ENCODE results near the gene MAP3K10. TPM values are rescaled to one million over a fixed set of nuclear protein-coding genes. Genes with fewer than 3 reads are reported as not detected.

The MAP3K10 gene
- total RNA-seq, 4 donors from 2014 or later = 10.8 to 19.5 (median 11.9) TPM

- no peaks in the 10 kb centered on the region for H3K9me3 ChIP-seq
- H3K27me3 ChIP-seq = peaks cover 7% of the 10 kb centered on the region
- no peak overlapping the region for H3K4me3 ChIP-seq
- 57% methylated on average over 8 of the region's 12 CpGs; no CpG with 5 or more reads in 1 of the 2 donors for WGBS, 2 donors (ENCODE audit: low coverage in 1 of 2)
- TF ChIP-seq POLR2A (IDR thresholded peaks at IDR 0.05) (no peak), POLR2AphosphoS5 (IDR thresholded peaks at IDR 0.05) (no peak), CTCF (IDR thresholded peaks at IDR 0.05) (no peak), EP300 (IDR thresholded peaks at IDR 0.05; ENCODE audit: low read depth) (no peak)
- intact Hi-C loops (cut with DNase I; ENCODE audit: low total_unique reads) = no loop called here
- in situ Hi-C loops (cut with MboI; ENCODE audit: low pct_ligation_motif_present in 1 of 4, low pct_unique_long_range_greater_than_20kb in 1 of 4, low sequenced_read_pairs in 3 of 4) = no loop called here
- H3K4me1 ChIP-seq = peaks cover 0 to 8% (median 5%) of the 10 kb centered on the region in 4 donors
- H3K27ac ChIP-seq = no peak overlapping the region
- DNase-seq = no peak
- H3K36me3 ChIP-seq = peaks cover 0 to 28% (median 9%) of the 10 kb centered on the region in 4 donors
Observed at GRCh38 chr19:40232479-40232878, 41.3 kb downstream of the MAP3K10 start.

GRCh38 chr19:40232949-40233810 is 42.0 kb downstream of the MAP3K10 start:
- TF ChIP-seq POLR2A (IDR thresholded peaks at IDR 0.05) = no peak
- TF ChIP-seq EP300 (IDR thresholded peaks at IDR 0.05; ENCODE audit: low read depth) = no peak
- TF ChIP-seq CTCF (IDR thresholded peaks at IDR 0.05) = no peak
- no peak for TF ChIP-seq POLR2AphosphoS5 (IDR thresholded peaks at IDR 0.05)
- H3K36me3 ChIP-seq = peaks cover 0 to 33% (median 12%) of the 10 kb centered on the region in 4 donors
- peaks cover under 1% of the 10 kb centered on the region for H3K27me3 ChIP-seq
- H3K4me3 ChIP-seq = no peak overlapping the region
- DNase-seq = no peak
- H3K9me3 ChIP-seq = no peaks in the 10 kb centered on the region
- peaks cover 0 to 8% (median 5%) of the 10 kb centered on the region in 4 donors for H3K4me1 ChIP-seq
- intact Hi-C loops (cut with DNase I; ENCODE audit: low total_unique reads) = no loop called here
- in situ Hi-C loops (cut with MboI; ENCODE audit: low pct_ligation_motif_present in 1 of 4, low pct_unique_long_range_greater_than_20kb in 1 of 4, low sequenced_read_pairs in 3 of 4) = no loop called here
- H3K27ac ChIP-seq = no peak overlapping the region
- WGBS, 2 donors (ENCODE audit: low coverage in 1 of 2) = 91% methylated on average over 25 of the region's 25 CpGs; no CpG with 5 or more reads in 1 of the 2 donors

GRCh38 chr19:40233811-40234389 is 42.7 kb downstream of the MAP3K10 start:
- DNase-seq = no peak
- intact Hi-C loops (cut with DNase I; ENCODE audit: low total_unique reads) (no loop called here), in situ Hi-C loops (cut with MboI; ENCODE audit: low pct_ligation_motif_present in 1 of 4, low pct_unique_long_range_greater_than_20kb in 1 of 4, low sequenced_read_pairs in 3 of 4) (no loop called here)
- H3K36me3 ChIP-seq = peaks cover 0 to 35% (median 13%) of the 10 kb centered on the region in 4 donors
- TF ChIP-seq EP300 (IDR thresholded peaks at IDR 0.05; ENCODE audit: low read depth) (no peak), CTCF (IDR thresholded peaks at IDR 0.05) (no peak), POLR2A (IDR thresholded peaks at IDR 0.05) (no peak), POLR2AphosphoS5 (IDR thresholded peaks at IDR 0.05) (no peak)
- no peak overlapping the region for H3K4me3 ChIP-seq
- WGBS, 2 donors (ENCODE audit: low coverage in 1 of 2) = 86 to 100% methylated on average over 3 to 18 of the region's 20 CpGs
- no peaks in the 10 kb centered on the region for H3K9me3 ChIP-seq
- no peak overlapping the region for H3K27ac ChIP-seq
- no peaks in the 10 kb centered on the region for H3K27me3 ChIP-seq
- H3K4me1 ChIP-seq = peaks cover 0 to 8% (median 5%) of the 10 kb centered on the region in 4 donors

GRCh38 chr19:40234429-40235237 is 43.4 kb downstream of the MAP3K10 start:
- in situ Hi-C loops (cut with MboI; ENCODE audit: low pct_ligation_motif_present in 1 of 4, low pct_unique_long_range_greater_than_20kb in 1 of 4, low sequenced_read_pairs in 3 of 4) = no loop called here

More at GRCh38 chr19:40234429-40235237, 43.4 kb downstream of the MAP3K10 start:
- H3K4me1 ChIP-seq = peaks cover 0 to 8% (median 5%) of the 10 kb centered on the region in 4 donors
- H3K27ac ChIP-seq = no peak overlapping the region
- TF ChIP-seq POLR2AphosphoS5 (IDR thresholded peaks at IDR 0.05) = no peak
- no peak for TF ChIP-seq CTCF (IDR thresholded peaks at IDR 0.05)
- TF ChIP-seq EP300 (IDR thresholded peaks at IDR 0.05; ENCODE audit: low read depth) = no peak
- TF ChIP-seq POLR2A (IDR thresholded peaks at IDR 0.05) = no peak
- intact Hi-C loops (cut with DNase I; ENCODE audit: low total_unique reads) = no loop called here
- H3K27me3 ChIP-seq = no peaks in the 10 kb centered on the region
- WGBS, 2 donors (ENCODE audit: low coverage in 1 of 2) = 89 to 96% methylated on average over 5 to 21 of the region's 22 CpGs
- no peak overlapping the region for H3K4me3 ChIP-seq
- peaks cover 0 to 42% (median 17%) of the 10 kb centered on the region in 4 donors for H3K36me3 ChIP-seq
- no peak for DNase-seq
- H3K9me3 ChIP-seq = no peaks in the 10 kb centered on the region
